Natural killer cell (primary cell): ENCODE data around the gene MACROD2. TPM values are rescaled to one million over a fixed set of nuclear protein-coding genes. Genes with fewer than 3 reads are reported as not detected.

Experiments used
- ATAC-seq, 3 donors: fragments of 150-1000 bp in 2 of 3; fragments of 200-7000 bp in 1 of 3; cut with Tn5 transposase; 1 replicate in 1 of 3; 2 replicates in 2 of 3; pipeline ENCODE4 v1.10.0; 2021; ENCODE audit warnings: mild to moderate bottlenecking in 2 of 3, moderate library complexity in 2 of 3
- DNase-seq, 2 donors: peaks; one replicate each; pipeline versions ENCODE4 v3.0.0 to v3.0.0-alpha.2; 2013 to 2021; ENCODE audit warnings: mixed read lengths in 1 of 2
- H3K27ac ChIP-seq: one replicate; pipeline ENCODE4 v1.5.1; 2013; ENCODE audit warnings: mild to moderate bottlenecking, low read length
- H3K27me3 ChIP-seq: one replicate; pipeline ENCODE4 v1.6.1; 2013; ENCODE audit warnings: low read length; ENCODE audit not compliant: control insufficient read depth, insufficient read depth
- H3K36me3 ChIP-seq: one replicate; pipeline ENCODE4 v1.6.1; 2013; ENCODE audit warnings: low read length; ENCODE audit not compliant: control insufficient read depth, insufficient read depth
- H3K4me1 ChIP-seq: one replicate; pipeline ENCODE4 v1.6.1; 2013; ENCODE audit warnings: low read length; ENCODE audit not compliant: control insufficient read depth, insufficient read depth
- H3K4me3 ChIP-seq: one replicate; pipeline ENCODE4 v1.5.1; 2013; ENCODE audit warnings: low read length
- H3K9me3 ChIP-seq: one replicate; pipeline ENCODE4 v1.6.1; 2013; ENCODE audit warnings: low read length; ENCODE audit not compliant: control insufficient read depth, insufficient read depth
- H3K27ac Mint-ChIP-seq, 2 donors: one replicate each; pipeline ENCODE4 v1.8.0; 2022; ENCODE audit warnings: mild to moderate bottlenecking in 2 of 2, mixed read lengths in 2 of 2, moderate library complexity in 1 of 2
- H3K27me3 Mint-ChIP-seq, 2 donors: one replicate each; pipeline ENCODE4 v1.8.0; 2022; ENCODE audit warnings: low read depth in 2 of 2, mixed read lengths in 2 of 2
- H3K36me3 Mint-ChIP-seq: one replicate; pipeline ENCODE4 v1.8.0; 2022; ENCODE audit warnings: mixed read lengths
- H3K4me1 Mint-ChIP-seq, 2 donors: one replicate each; pipeline ENCODE4 v1.8.0; 2022; ENCODE audit warnings: mixed read lengths in 2 of 2
- H3K4me3 Mint-ChIP-seq: one replicate; pipeline ENCODE4 v1.8.0; 2022; ENCODE audit warnings: mild to moderate bottlenecking, moderate library complexity, mixed read lengths
- H3K9me3 Mint-ChIP-seq, 2 donors: one replicate each; pipeline ENCODE4 v1.8.0; 2022; ENCODE audit warnings: mixed read lengths in 2 of 2
- WGBS: methylation state at CpG from one replicate; pipeline ENCODE4 v1.1.7; 2013; ENCODE audit warnings: missing lambda C conversion rate; ENCODE audit not compliant: insufficient coverage; 5-methylcytosine and 5-hydroxymethylcytosine counted together
- intact Hi-C: fragments of 100-400 bp; cut with micrococcal nuclease; formaldehyde crosslinking; loops from one replicate; pipeline ENCODE4 v1.14.2; 2022
- total RNA-seq, 4 donors: library from RNA; stranded (reverse); fragments of 120-200 nt in 1 of 4; gene quantifications; one replicate each; pipeline versions ENCODE4 v1.2.3 to v1.2.4, GENCODE V29; 2013 to 2022
- TF ChIP-seq, protein P1 (sequence below): fragments of 200-600 bp; IDR thresholded peaks from one replicate; pipeline ENCODE4 v1.8.0; 2022; ENCODE audit warnings: antibody characterized with exemption

MACROD2 gene
- total RNA-seq, 3 donors from 2014 or later (not counting 1 experiment from before 2014, with no cell fraction given) = 0.19 to 0.88 TPM; not detected in 1

DNA sequence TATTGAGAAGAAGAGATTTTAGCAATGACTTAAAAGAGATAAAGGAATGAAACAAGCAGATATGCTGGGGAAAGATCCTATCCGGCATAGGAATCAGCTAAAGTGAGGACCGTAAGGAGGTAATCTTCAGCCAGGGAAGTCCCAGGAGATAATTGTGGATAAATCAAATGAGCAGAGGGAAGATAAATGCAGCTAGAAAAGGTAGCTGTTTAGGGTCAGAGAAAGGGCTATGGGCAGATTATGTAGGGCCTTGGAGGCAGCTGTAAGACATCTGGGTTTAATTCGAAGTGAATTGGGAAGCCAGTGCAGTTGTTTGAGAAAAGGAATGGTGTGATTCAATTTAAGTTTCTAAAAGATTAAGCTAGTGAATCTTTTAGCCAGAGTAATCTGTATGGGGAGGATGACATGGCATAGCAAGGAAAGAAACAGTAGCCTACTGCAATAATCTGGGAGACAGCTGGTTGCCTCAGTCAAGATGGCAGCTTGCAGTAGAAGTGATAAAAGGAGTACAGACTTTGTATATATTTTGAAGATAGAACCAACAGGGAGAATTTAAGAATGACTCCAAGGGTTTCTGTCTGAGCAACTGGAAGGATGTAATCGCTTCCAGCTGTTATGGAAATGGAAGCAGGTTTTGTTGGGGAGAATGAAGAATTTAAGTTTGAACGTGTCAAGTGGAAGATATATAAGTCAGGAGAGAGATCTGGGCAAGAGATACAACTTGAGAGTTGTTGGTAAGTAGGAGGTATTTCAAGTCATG, 894.4 kb downstream of the MACROD2 start:
- Mint-ChIP-seq H3K4me1 (no peaks in the 10 kb centered on the region), H3K27me3 (no peaks in the 10 kb centered on the region), H3K4me3 (no peak overlapping the region), H3K36me3 (no peaks in the 10 kb centered on the region), H3K9me3 (peaks cover 19 to 21% of the 10 kb centered on the region in 2 donors), H3K27ac (no peak overlapping the region)
- Histone ChIP-seq H3K4me1 (no peaks in the 10 kb centered on the region), H3K27me3 (no peaks in the 10 kb centered on the region), H3K27ac (no peak overlapping the region), H3K4me3 (no peak overlapping the region), H3K36me3 (no peaks in the 10 kb centered on the region), H3K9me3 (no peaks in the 10 kb centered on the region)
- ATAC-seq (no peak), DNase-seq (no peak)
- WGBS = 79% methylated on average over 5 of the region's 5 CpGs
- intact Hi-C loops = no loop called here
- TF ChIP-seq, protein P1, sequence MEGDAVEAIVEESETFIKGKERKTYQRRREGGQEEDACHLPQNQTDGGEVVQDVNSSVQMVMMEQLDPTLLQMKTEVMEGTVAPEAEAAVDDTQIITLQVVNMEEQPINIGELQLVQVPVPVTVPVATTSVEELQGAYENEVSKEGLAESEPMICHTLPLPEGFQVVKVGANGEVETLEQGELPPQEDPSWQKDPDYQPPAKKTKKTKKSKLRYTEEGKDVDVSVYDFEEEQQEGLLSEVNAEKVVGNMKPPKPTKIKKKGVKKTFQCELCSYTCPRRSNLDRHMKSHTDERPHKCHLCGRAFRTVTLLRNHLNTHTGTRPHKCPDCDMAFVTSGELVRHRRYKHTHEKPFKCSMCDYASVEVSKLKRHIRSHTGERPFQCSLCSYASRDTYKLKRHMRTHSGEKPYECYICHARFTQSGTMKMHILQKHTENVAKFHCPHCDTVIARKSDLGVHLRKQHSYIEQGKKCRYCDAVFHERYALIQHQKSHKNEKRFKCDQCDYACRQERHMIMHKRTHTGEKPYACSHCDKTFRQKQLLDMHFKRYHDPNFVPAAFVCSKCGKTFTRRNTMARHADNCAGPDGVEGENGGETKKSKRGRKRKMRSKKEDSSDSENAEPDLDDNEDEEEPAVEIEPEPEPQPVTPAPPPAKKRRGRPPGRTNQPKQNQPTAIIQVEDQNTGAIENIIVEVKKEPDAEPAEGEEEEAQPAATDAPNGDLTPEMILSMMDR = no peak

DNA sequence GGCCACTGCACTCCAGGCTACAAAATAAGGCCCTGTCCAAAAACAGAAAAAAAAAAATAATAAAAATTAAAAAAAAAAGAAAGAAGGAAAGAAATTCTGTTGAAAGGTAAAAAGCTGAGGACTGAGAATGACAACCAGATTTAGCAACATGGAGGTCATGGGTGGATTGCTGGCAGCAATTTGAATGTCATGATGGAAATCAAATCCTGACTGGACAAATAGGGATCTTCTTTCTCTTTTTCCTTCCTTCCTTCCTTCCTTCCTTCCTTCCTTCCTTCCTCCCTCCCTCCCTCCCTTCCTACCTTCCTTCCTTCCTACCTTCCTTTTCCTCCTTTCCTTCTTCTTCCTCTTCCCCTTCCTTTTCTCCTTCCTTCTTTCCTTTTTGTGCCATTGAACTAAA, 895.4 kb downstream of the MACROD2 start:
- no peaks in the 10 kb centered on the region for H3K4me1 ChIP-seq
- H3K4me3 ChIP-seq = no peak overlapping the region
- peaks cover 17% of the 10 kb centered on the region in 2 donors for H3K9me3 Mint-ChIP-seq
- DNase-seq (no peak), ATAC-seq (no peak)
- H3K27me3 Mint-ChIP-seq = no peaks in the 10 kb centered on the region
- TF ChIP-seq, protein P1 = no peak
- no peak overlapping the region for H3K27ac ChIP-seq
- H3K4me3 Mint-ChIP-seq = no peak overlapping the region
- H3K27ac Mint-ChIP-seq = no peak overlapping the region
- H3K36me3 ChIP-seq = no peaks in the 10 kb centered on the region
- no peaks in the 10 kb centered on the region for H3K36me3 Mint-ChIP-seq
- no peaks in the 10 kb centered on the region for H3K27me3 ChIP-seq
- no peaks in the 10 kb centered on the region for H3K4me1 Mint-ChIP-seq
- no peaks in the 10 kb centered on the region for H3K9me3 ChIP-seq
- intact Hi-C loops = no loop called here

DNA sequence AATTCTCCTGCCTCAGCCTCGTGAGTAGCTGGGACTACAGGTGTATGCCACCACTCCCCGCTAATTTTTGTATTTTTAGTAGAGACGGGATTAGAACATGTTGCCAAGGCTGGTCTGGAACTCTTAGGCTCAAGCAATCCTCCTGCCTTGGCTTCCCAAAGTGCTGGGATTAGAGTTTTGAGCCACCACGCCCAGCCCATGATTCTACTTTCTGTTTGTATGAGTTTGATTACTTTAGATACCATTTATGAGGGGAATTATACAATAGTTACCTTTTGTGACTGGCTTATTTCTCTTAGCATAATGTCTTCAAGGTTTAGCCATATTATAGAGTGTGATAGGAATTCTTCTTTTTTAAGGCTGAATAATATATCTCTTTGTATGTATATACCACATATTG, 897.5 kb downstream of the MACROD2 start:
- intact Hi-C loops = no loop called here
- Mint-ChIP-seq H3K4me1 (no peaks in the 10 kb centered on the region), H3K9me3 (peaks cover 15% of the 10 kb centered on the region in 2 donors), H3K27me3 (no peaks in the 10 kb centered on the region), H3K27ac (no peak overlapping the region), H3K4me3 (no peak overlapping the region), H3K36me3 (no peaks in the 10 kb centered on the region)
- no peaks in the 10 kb centered on the region for H3K9me3 ChIP-seq
- no peaks in the 10 kb centered on the region for H3K27me3 ChIP-seq
- WGBS = 93% methylated on average over 4 of the region's 4 CpGs
- no peak for ATAC-seq
- TF ChIP-seq, protein P1 = no peak
- no peak overlapping the region for H3K4me3 ChIP-seq
- no peaks in the 10 kb centered on the region for H3K4me1 ChIP-seq
- no peak overlapping the region for H3K27ac ChIP-seq
- no peaks in the 10 kb centered on the region for H3K36me3 ChIP-seq
- no peak for DNase-seq

DNA sequence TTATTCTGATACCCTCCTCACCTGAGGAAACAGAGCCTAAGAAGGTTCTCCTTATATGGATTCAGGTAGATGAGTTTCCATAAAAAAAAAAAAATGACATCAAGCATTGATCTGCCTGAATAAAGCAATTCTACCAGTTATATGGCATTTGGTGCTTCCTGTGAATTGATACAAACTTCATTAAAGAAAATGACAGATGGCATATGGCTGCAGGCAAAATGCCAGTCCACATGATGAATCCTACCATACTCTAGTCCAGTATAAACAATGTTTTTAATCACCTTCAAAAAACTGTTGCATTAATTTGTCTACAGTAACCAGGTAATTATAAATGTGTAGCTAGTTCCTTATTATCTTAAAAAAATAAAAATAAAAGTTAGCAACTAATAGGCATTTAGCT, 901.3 kb downstream of the MACROD2 start:
- DNase-seq = no peak
- Histone ChIP-seq H3K4me3 (no peak overlapping the region), H3K27ac (no peak overlapping the region), H3K36me3 (no peaks in the 10 kb centered on the region), H3K9me3 (no peaks in the 10 kb centered on the region), H3K27me3 (no peaks in the 10 kb centered on the region), H3K4me1 (no peaks in the 10 kb centered on the region)
- Mint-ChIP-seq H3K36me3 (no peaks in the 10 kb centered on the region), H3K4me3 (no peak overlapping the region), H3K27ac (no peak overlapping the region), H3K9me3 (peaks cover 6 to 9% of the 10 kb centered on the region in 2 donors), H3K4me1 (no peaks in the 10 kb centered on the region), H3K27me3 (no peaks in the 10 kb centered on the region)
- intact Hi-C loops = no loop called here
- ATAC-seq = no peak
- TF ChIP-seq, protein P1 = no peak
